GM10248 (cell line): Measurements from ENCODE around the gene TRMT13.

Experiments used
- CTCF ChIA-PET: fragments of 300-600 bp; sonication (Branson Sonifier 250); formaldehyde crosslinking; extraction: SDS; loops from one replicate; lab custom pipeline; 2021; ENCODE audit warnings: antibody characterized with exemption; lab: Yijun Ruan, JAX
- POLR2A ChIA-PET: fragments of 350-650 bp; sonication (Branson Sonifier 250); formaldehyde crosslinking; extraction: SDS; loops from one replicate; lab custom pipeline; 2020; ENCODE audit warnings: antibody characterized with exemption; lab: Yijun Ruan, JAX
- DNase-seq: peaks from one replicate; pipeline ENCODE4 v3.0.0; 2012; ENCODE audit errors: extremely low spot score
- CTCF ChIP-seq: IDR thresholded peaks from 2 replicates; pipeline ENCODE4 v1.5.1; 2012; ENCODE audit warnings: mild to moderate bottlenecking, low read depth; ENCODE audit errors: extremely low read depth, missing control alignments, control extremely low read depth

Gene TRMT13, protein sequence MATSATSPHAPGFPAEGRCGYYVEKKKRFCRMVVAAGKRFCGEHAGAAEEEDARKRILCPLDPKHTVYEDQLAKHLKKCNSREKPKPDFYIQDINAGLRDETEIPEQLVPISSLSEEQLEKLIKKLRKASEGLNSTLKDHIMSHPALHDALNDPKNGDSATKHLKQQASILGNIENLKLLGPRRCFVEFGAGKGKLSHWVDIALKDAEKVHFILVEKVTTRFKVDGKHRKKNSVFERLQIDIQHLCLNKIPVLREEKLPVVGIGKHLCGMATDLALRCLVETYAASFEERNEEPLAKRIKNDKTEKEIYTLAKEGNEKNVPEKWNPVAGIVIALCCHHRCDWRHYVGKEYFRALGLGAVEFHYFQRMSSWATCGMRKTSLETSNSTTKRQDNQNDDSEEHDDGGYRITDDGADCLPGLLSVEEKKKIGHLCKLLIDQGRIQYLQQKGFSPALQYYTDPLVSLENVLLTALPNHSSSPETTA

DNA sequence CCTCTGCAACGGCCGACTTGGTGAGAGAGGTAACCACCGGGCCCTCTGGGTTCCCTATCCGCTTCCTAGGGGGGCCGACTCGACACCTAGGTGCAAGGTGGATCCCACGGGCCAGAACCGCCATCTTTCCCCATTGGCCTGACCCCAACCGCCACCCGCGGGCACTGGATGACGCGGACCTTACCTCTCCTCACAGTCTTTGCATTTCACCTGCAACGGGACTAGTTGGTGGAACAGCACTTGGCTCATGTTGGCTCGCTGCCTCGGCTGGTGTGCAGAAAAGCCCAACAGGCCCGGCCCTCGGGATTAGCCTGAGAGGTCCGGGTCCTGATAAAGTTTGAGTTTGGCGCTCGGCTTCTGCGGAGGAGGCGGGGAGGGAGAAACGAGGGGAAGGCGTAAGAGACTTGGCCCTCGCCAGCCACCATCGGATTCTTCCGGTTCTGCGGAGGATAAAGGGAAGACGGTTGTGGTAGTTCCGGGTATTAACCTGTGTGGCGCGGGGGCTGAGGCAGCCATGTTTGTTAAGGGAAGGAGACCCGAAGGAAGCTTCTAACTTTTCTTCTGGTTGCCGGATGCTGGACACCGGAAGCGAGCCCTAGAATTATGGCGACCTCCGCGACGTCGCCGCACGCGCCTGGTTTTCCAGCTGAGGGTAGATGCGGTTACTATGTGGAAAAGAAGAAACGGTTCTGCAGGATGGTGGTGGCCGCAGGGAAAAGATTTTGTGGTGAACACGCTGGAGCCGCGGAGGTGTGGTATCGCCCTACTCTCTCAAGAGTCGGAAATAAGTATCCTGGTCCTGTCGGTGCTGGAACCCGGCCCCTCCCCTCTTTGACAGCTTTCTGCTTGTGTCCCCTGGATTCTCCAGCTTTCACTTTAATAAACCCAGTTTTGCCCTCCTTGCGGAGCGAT, at the start of gene TRMT13, which contains the start of gene SASS6:
Gene TRMT13 (plus strand): TSS at position 598 of the 912 bp plus-strand sequence. CDS start 6 bp downstream, at position 604.
Gene SASS6 (minus strand): TSS at position 365 of the 912 bp plus-strand sequence. CDS start 116 bp downstream, at position 249.
- POLR2A ChIA-PET: interaction anchor here (1.1 kb wide), 1 partner anchor 163 kb away, joined by 3 read pairs; the partner anchor contains the start of gene SLC35A3
- TF ChIP-seq CTCF: no peak
- DNase-seq: peak; percentile 90
- CTCF ChIA-PET: interaction anchor here (1.0 kb wide), 1 partner anchor 19 kb away, joined by 4 read pairs; no protein-coding TSS in a partner anchor

GRCh38 chr1:100087396-100087795, 45.6 kb upstream of the TRMT13 start:
- no peak for DNase-seq
- ChIA-PET POLR2A (no interaction called here), CTCF (interaction anchor here (1.3 to 1.6 kb wide), 3 partner anchors 12 to 50 kb away, joined by 5 to 7 read pairs (median 5); a partner anchor contains a TSS)
- no peak for TF ChIP-seq CTCF

DNA sequence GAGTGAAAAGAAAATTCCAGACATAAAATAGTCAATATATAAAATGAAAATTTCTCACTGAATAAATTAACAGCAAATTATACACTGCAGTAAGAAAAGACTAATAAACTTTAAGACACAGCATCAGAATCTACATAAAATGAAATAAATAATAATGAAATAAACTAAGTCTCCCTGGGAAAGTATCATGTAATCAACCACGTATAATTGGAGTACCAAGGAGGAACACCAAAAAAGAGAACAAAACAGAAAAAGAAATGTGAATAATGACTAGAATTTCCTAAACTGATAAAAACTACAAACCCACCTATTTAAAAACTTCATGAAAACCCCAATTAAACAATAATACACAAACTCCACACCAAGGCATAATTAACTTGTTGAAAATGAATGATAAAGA, 43.9 kb upstream of the TRMT13 start:
- CTCF ChIA-PET: no interaction called here
- POLR2A ChIA-PET: no interaction called here
- no peak for DNase-seq
- no peak for TF ChIP-seq CTCF

- TF ChIP-seq CTCF: no peak
- no peak for DNase-seq
- ChIA-PET CTCF (no interaction called here), POLR2A (interaction anchor here (0.7 kb wide), 1 partner anchor 231 kb away, joined by 4 read pairs; no protein-coding TSS in a partner anchor)
These were observed 42.5 kb upstream of the TRMT13 start for GRCh38 chr1:100090471-100090870.

DNA sequence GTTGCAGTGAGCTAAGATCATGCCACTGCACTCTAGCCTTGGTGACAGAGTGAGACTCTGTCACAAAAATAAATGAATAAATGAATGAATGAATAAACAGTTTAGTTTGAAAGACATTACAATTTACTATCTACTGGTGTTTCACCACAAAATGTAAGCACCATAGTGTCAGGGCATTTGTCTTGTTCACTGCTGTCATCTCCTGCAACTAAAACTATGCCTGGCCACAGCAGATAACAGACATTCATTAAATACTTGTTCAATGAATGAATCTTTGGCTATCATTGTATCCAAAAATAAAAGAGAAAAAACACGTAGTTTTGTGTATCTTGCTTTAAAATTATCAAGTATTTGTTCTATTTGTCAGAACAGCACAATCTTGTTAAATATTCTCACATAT, 32.8 kb upstream of the TRMT13 start:
- CTCF ChIA-PET: no interaction called here
- POLR2A ChIA-PET: no interaction called here
- no peak for DNase-seq

More for the DNA sequence above, 32.8 kb upstream of the TRMT13 start:
- TF ChIP-seq CTCF: no peak
